ENCODE measurements around the gene POLA1. TPM values are rescaled to one million over a fixed set of nuclear protein-coding genes. Genes with fewer than 3 reads are reported as not detected.

POLA1 gene
- total and polyA plus RNA-seq, 3 donors from 2014 or later = 5.4 to 15.7 (median 15.0) TPM

DNA sequence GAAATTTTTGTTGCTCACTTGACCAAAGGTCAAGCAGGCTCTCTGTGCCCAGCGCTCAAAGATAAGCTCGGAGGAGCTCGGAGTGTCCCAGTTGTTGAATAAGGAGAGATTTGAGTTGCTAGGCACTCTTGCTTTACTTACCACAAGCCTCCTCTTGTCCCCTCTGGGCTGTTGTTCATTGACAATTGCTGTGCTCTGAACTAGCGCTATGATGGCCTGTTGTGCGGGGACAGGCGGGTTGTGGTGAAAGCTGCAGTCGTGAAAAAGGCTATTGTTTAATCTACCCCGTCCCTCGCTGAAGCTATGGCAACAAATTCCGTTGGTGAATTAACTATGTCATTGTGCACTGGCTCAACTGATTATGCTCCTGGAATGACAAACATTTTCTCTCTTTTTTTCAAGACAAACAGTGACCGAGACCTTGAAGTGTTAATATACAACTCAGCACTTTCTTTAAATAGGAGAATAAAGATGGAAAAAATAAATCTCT is 21.0 kb upstream of the POLA1 start:
- Histone ChIP-seq H3K4me3 (no peak overlapping the region), H3K27ac (no peak overlapping the region), H3K36me3 (ENCODE audit: low read depth, missing control alignments) (no peaks in the 10 kb centered on the region)

DNA sequence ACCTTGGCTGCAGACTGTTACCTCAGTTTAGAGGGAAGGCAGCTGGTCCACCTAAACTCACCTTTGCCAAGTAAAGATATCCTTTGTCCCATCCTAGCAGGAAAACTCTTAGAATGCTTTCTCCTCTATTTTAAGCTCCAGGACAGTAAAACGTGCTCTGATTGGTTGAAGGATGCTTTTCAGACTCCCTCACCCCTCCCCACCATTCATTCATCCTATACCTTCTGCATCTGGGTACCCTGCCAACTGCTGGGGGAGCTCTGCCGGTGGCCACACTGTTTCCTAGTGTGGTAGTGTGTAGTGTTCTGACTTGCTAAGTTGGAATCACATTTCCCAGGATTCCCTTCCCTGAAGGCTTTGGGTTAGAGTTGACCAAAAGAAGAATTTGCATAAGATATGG is 20.3 kb upstream of the POLA1 start:
- 60 to 82% methylated on average over 2 of the region's 2 CpGs for WGBS, 2 donors
- Histone ChIP-seq H3K27me3 (no peaks in the 10 kb centered on the region), H3K4me1 (no peaks in the 10 kb centered on the region), H3K27ac (no peak overlapping the region), H3K9me3 (no peaks in the 10 kb centered on the region), H3K36me3 (ENCODE audit: low read depth, missing control alignments) (no peaks in the 10 kb centered on the region), H3K4me3 (no peak overlapping the region)
- intact Hi-C loops (cut with DNase I; ENCODE audit: low total_unique reads) = no loop called here
- no peak for DNase-seq
- TF ChIP-seq, protein P1, sequence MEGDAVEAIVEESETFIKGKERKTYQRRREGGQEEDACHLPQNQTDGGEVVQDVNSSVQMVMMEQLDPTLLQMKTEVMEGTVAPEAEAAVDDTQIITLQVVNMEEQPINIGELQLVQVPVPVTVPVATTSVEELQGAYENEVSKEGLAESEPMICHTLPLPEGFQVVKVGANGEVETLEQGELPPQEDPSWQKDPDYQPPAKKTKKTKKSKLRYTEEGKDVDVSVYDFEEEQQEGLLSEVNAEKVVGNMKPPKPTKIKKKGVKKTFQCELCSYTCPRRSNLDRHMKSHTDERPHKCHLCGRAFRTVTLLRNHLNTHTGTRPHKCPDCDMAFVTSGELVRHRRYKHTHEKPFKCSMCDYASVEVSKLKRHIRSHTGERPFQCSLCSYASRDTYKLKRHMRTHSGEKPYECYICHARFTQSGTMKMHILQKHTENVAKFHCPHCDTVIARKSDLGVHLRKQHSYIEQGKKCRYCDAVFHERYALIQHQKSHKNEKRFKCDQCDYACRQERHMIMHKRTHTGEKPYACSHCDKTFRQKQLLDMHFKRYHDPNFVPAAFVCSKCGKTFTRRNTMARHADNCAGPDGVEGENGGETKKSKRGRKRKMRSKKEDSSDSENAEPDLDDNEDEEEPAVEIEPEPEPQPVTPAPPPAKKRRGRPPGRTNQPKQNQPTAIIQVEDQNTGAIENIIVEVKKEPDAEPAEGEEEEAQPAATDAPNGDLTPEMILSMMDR (IDR thresholded peaks at IDR 0.05) = no peak
- TF ChIP-seq POLR2A (IDR thresholded peaks at IDR 0.05) = no peak

More for the DNA sequence above, 21.0 kb upstream of the POLA1 start:
- Histone ChIP-seq H3K4me1 (no peaks in the 10 kb centered on the region), H3K27me3 (no peaks in the 10 kb centered on the region), H3K9me3 (no peaks in the 10 kb centered on the region)
- intact Hi-C loops (cut with DNase I; ENCODE audit: low total_unique reads) = no loop called here
- 66% methylated on average over 8 to 11 of the region's 11 CpGs for WGBS, 2 donors
- no peak for TF ChIP-seq POLR2A (IDR thresholded peaks at IDR 0.05)
- TF ChIP-seq, protein P1 (IDR thresholded peaks at IDR 0.05) = no peak
- DNase-seq = peak; percentile 36

DNA sequence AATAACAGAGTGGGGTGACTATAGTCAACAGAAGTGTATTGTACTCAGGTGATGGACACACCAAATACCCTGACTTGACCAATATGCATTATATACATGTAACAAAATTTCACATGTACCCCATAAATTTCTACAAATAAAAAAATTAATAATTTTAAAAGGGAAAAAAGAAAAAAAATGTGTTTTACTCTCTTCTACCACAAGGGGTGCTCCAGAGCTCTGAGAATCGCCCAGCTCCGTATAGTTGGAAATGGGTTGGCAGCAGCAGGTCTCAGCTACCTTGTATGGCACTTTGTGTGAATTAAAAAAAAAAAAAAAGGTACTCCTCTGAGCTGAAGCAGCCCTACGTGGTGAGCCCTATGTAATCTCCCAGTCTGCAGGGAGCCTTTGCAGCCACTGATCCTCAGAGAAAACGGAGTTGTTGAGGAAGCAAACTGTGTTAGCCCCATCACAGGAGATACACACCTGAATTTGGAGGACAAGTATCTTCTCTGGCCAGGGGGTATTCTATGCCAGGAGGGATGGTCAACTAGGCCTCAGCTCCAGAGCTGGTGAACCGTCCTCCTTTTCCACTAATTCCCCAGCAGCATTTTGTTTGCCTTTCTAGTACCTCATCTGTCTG is 17.2 kb upstream of the POLA1 start:
- DNase-seq = no peak
- H3K4me3 ChIP-seq = no peak overlapping the region
- WGBS, 2 donors = 45 to 53% methylated on average over 3 to 5 of the region's 5 CpGs

GRCh38 chrX:24682739-24683432 is 10.8 kb upstream of the POLA1 start:
- Histone ChIP-seq H3K27ac (no peak overlapping the region), H3K27me3 (no peaks in the 10 kb centered on the region), H3K36me3 (ENCODE audit: low read depth, missing control alignments) (no peaks in the 10 kb centered on the region), H3K4me3 (no peak overlapping the region), H3K4me1 (no peaks in the 10 kb centered on the region), H3K9me3 (no peaks in the 10 kb centered on the region)
- intact Hi-C loops (cut with DNase I; ENCODE audit: low total_unique reads) = no loop called here
- TF ChIP-seq, protein P1 (IDR thresholded peaks at IDR 0.05) = no peak
- TF ChIP-seq POLR2A (IDR thresholded peaks at IDR 0.05) = no peak
- DNase-seq = no peak
- WGBS, 2 donors = 86 to 97% methylated on average over 6 to 7 of the region's 7 CpGs

More for the DNA sequence above, 17.2 kb upstream of the POLA1 start:
- TF ChIP-seq, protein P1 (IDR thresholded peaks at IDR 0.05) = peak in 2 of 3 experiments; percentile 16 to 52
- TF ChIP-seq POLR2A (IDR thresholded peaks at IDR 0.05) = no peak
- Histone ChIP-seq H3K9me3 (no peaks in the 10 kb centered on the region), H3K36me3 (ENCODE audit: low read depth, missing control alignments) (no peaks in the 10 kb centered on the region), H3K27ac (no peak overlapping the region), H3K27me3 (no peaks in the 10 kb centered on the region), H3K4me1 (no peaks in the 10 kb centered on the region)
- intact Hi-C loops (cut with DNase I; ENCODE audit: low total_unique reads) = no loop called here

Measured in testis (tissue), 3 donors.